Midbrain (tissue), 1 donor: Measurements from ENCODE around the gene LRRIQ1.
"Not testable (repeated sequence)": the region's sequence is repeated elsewhere in the genome, so short reads cannot be mapped to it uniquely, and the experiment has no call there.

Experiments
- DNase-seq: peaks from one replicate; lab custom pipeline; 2025; lab: John Stamatoyannopoulos, UW

LRRIQ1 gene

GRCh38 chr12:85186236-85186635 is 150.1 kb downstream of the LRRIQ1 start:
- no peak for DNase-seq

- no peak for DNase-seq
These were observed 152.5 kb downstream of the LRRIQ1 start for GRCh38 chr12:85188619-85189018.

- DNase-seq, result no peak
These were observed 154.6 kb downstream of the LRRIQ1 start for GRCh38 chr12:85190728-85191127.

DNA sequence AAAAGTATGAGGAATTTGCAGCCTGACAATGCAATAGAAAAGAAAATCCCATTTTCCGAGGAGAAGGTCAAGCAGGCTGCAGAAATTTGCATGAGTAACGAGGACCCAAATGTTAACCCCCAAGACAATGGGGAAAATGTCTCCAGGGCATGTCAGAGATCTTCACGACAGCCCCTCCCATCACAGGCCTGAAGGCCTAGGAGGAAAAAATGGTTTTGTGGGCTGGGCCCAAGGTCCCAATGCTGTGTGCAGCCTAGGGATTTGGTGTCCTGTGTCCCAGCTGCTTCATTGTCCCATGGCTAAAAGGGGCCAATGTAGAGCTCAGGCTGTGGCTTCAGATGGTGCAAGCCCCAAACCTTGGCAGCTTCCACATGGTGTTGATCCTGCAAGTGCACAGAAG is 167.7 kb downstream of the LRRIQ1 start:
- not testable (repeated sequence) for DNase-seq

DNA sequence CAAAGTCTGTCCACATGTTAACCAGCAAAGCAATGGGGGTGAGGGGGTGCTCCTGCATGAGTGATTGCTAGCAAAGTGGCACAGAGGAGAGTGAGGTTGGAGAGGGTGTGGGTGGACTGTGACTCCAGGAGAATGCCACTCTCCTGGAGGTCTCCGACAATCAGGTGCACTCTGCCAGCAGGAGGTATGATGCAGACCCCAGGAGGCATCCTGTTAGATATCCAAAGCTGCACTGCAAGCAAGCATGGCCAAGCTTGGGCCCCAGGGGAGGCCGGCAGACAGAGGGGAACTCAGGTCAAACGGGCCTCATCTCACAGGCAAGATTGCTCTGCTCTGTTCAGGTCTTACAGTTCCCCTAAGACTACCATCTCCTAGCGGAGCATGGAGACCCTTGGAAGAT is 170.4 kb downstream of the LRRIQ1 start:
- DNase-seq, result no peak

GRCh38 chr12:85224339-85224738 is 188.2 kb downstream of the LRRIQ1 start:
- not testable (repeated sequence) for DNase-seq

GRCh38 chr12:85225501-85225900 is 189.3 kb downstream of the LRRIQ1 start:
- DNase-seq, result no peak

GRCh38 chr12:85237327-85237726 is 201.2 kb downstream of the LRRIQ1 start:
- DNase-seq, result no peak

DNA sequence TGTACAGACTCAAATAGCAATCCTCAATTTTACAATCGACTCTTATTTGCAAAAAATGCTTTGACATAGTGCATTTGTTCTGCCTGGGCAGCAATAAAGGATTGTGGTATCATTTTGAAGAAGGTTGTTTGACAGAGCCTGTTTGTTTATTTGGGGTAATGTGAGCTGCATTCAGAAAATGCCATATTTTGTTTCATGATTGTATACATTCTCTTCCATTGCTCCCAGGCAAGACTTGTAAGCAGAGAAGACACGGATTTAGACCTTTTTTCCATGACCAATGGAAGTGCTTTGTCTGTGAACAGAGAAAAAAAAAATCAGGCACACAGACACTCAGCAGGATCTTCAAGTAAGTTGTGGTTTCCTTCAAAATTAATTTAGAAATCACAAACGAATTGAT is 208.4 kb downstream of the LRRIQ1 start:
- no peak for DNase-seq

GRCh38 chr12:85253853-85254252 is 217.7 kb downstream of the LRRIQ1 start:
- no peak for DNase-seq

DNA sequence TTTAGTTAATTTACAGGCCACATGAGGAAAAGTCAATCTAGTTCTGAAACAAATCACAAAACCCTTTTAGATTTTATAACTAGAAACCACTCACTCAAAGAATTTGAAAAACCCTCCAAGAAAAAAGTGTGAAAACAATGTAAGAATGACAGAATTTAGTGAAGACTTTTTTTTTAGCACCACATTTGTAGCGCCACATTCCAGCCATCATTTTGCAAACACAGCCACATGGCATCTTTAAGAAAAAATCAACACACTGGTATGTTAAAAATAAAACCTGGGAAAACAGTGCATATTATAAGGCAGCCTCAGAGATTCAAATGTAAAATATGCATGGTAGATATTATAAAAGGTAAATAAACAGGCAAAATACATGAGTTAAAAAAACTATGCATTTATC is 221.5 kb downstream of the LRRIQ1 start:
- DNase-seq, result no peak

DNA sequence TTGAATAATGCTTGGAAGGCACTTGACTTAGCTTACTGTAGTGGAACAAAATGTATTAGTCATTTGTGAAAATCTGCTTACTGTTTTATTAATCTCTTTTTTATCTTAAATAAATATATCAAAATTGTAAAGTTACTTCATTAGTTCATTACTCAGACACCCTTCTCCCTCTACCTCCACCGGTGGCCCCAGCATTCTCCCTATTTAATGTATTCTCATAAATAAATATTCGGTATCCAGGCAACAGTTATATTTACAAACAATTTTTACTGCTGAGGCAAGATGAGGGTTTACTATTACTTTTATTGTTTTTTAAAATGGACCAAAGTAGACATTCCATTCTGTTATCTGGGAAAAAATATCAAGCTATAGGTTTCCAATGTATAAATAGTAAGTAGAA is 224.3 kb downstream of the LRRIQ1 start:
- no peak for DNase-seq

- DNase-seq, result no peak
These were observed 224.7 kb downstream of the LRRIQ1 start for GRCh38 chr12:85260896-85261295.

DNA sequence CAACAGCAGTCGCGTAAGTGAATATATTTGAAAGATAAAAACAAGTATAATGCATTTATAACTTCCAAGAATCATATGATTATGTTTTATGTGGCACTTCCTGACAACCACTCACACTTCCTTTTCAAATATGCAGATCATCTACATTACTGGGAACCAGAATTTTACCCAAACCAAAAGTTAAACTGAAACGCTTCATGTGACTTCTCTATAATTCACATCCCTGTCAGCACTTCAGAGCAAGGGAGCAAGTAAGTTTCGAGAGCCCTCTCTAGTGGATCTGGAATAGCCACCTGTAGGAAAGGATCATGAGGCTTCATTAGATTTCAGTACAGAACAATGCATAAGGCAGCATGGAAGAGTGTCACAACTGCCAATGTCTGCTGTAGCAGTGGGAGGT is 230.2 kb downstream of the LRRIQ1 start:
- DNase-seq, result no peak

- DNase-seq, result no peak
These were observed 237.5 kb downstream of the LRRIQ1 start for GRCh38 chr12:85273381-85274314.

DNA sequence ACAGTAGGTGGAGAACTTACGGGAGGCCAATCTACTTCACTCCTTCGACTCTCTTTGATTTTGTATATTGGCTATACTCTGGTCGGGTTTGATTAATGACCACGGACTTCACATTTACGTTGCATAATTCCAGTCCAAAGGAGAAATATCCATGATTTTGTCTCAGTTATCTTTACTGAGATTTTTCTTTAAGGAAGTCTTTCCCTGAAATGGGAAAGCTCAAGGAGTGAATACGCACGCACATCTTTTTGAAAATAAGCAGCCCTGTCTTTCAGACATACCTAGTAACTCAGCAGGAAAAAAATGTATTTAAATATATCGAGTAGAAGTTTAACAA is 238.1 kb downstream of the LRRIQ1 start:
- DNase-seq, result no peak

GRCh38 chr12:85275374-85275773 is 239.2 kb downstream of the LRRIQ1 start:
- DNase-seq, result no peak

- DNase-seq, result no peak
These were observed 241.0 kb downstream of the LRRIQ1 start for GRCh38 chr12:85277191-85277590.

DNA sequence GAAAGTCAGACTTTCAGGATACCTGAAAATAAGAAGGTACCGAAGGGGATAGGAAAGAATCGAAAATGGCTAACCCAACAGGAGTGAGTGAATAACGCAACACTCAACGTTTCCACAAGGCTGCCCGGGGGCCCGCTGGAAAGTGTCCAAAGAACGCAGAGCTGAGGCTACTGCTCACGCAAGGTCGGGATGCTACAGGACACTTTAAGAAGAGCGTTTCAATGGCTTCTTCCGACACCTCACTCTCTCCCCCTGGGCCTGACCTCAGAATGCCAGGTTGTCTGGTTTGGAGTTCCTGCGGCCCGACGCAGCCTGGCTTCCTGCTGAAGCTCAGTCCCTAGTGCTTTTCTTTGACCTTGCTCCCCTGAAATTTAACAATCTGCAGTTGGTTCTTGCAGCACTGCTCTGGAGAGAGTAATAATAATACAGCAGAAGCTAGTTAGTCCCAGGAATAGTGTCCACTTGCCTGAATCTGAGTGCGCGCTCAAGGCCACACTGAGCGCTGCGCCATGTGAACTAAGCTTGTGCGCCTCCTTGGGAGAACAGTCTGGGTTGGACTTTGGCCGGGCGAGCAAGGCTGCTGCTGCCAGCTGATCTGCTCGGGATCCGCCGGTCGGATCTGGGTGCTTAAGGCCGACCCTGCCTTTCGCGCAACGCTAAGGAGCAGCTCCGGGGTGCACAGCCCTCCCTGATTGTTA is 241.9 kb downstream of the LRRIQ1 start:
- no peak for DNase-seq

GRCh38 chr12:85278598-85279448 is 242.7 kb downstream of the LRRIQ1 start:
- DNase-seq, result no peak

GRCh38 chr12:85279449-85280164 is 243.5 kb downstream of the LRRIQ1 start:
- no peak for DNase-seq
